ENCODE measurements around the gene PRX.

The PRX gene

GRCh38 chr19:40417643-40417981, 4.4 kb upstream of the PRX start:
- Histone ChIP-seq H2BK5ac (ENCODE audit: low read length) (peak overlapping the region; percentile 84), H2BK120ac (ENCODE audit: low read depth, low read length) (peak overlapping the region; percentile 93), H3K23ac (ENCODE audit: low read depth, low read length, poor library complexity) (peak overlapping the region; percentile 37), H3K9ac (ENCODE audit: low read depth, low read length, poor library complexity) (no peak overlapping the region), H3K27ac (replicated peaks; ENCODE audit: low read length) (peak overlapping the region; percentile 43), H3K27me3 (ENCODE audit: control insufficient read depth in 3 of 3, insufficient read depth in 3 of 3, low read depth in 1 of 3, low read length in 3 of 3) (no peaks in the 10 kb centered on the region), H3K4me3 (ENCODE audit: low read length in 2 of 2) (no peak overlapping the region), H3K4me2 (ENCODE audit: insufficient read depth, low read length, poor library complexity, severe bottlenecking) (no peak overlapping the region), H4K91ac (ENCODE audit: low read depth, low read length, poor library complexity) (peak overlapping the region; percentile 12), H4K8ac (ENCODE audit: low read depth, low read length) (peak overlapping the region; percentile 48), H2AK5ac (ENCODE audit: low read depth, low read length) (peak overlapping the region; percentile 94), H2BK12ac (ENCODE audit: low read length) (no peak overlapping the region), H2BK15ac (ENCODE audit: low read length) (peak overlapping the region; percentile 90), H3K18ac (ENCODE audit: low read length) (peak overlapping the region; percentile 93), H2AFZ (ENCODE audit: low read length) (peak overlapping the region; percentile 74), H3K36me3 (replicated peaks in 1 of 2; ENCODE audit: control insufficient read depth in 2 of 2, insufficient read depth in 2 of 2, low read length in 2 of 2) (peaks cover 0 to 5% of the 10 kb centered on the region in 2 donors), H3K4ac (ENCODE audit: low read length) (peak overlapping the region; percentile 44), H3K4me1 (ENCODE audit: control insufficient read depth in 2 of 2, insufficient read depth in 1 of 2, low read depth in 1 of 2, low read length in 2 of 2) (peaks cover 7 to 13% of the 10 kb centered on the region in 2 donors), H3K14ac (ENCODE audit: low read length) (peak overlapping the region; percentile 79), H3K9me3 (replicated peaks in 1 of 2; ENCODE audit: control insufficient read depth in 2 of 2, insufficient read depth in 1 of 2, low read depth in 1 of 2, low read length in 2 of 2) (no peaks in the 10 kb centered on the region), H3K79me1 (ENCODE audit: low read depth, low read length) (no peaks in the 10 kb centered on the region)
- no CpG with 5 or more reads among the region's 4 CpGs for WGBS, 2 donors (ENCODE audit: extremely low coverage in 2 of 2, insufficient read length in 2 of 2, insufficient replicate concordance in 1 of 2)
- no peak for DNase-seq (ENCODE audit: low spot score)

GRCh38 chr19:40416918-40417642, 3.9 kb upstream of the PRX start:
- H3K9me3 ChIP-seq (replicated peaks in 1 of 2; ENCODE audit: control insufficient read depth in 2 of 2, insufficient read depth in 1 of 2, low read depth in 1 of 2, low read length in 2 of 2): no peaks in the 10 kb centered on the region
- peak overlapping the region; percentile 84 for H2BK5ac ChIP-seq (ENCODE audit: low read length)
- peak overlapping the region; percentile 90 for H2BK15ac ChIP-seq (ENCODE audit: low read length)
- peak overlapping the region; percentile 12 for H4K91ac ChIP-seq (ENCODE audit: low read depth, low read length, poor library complexity)
- peak overlapping the region; percentile 43 for H3K27ac ChIP-seq (replicated peaks; ENCODE audit: low read length)
- H3K27me3 ChIP-seq (ENCODE audit: control insufficient read depth in 3 of 3, insufficient read depth in 3 of 3, low read depth in 1 of 3, low read length in 3 of 3): no peaks in the 10 kb centered on the region
- H2BK12ac ChIP-seq (ENCODE audit: low read length): peak overlapping the region; percentile 75
- no peak overlapping the region for H3K4me2 ChIP-seq (ENCODE audit: insufficient read depth, low read length, poor library complexity, severe bottlenecking)
- H4K8ac ChIP-seq (ENCODE audit: low read depth, low read length): no peak overlapping the region
- peak overlapping the region; percentile 30 for H3K9ac ChIP-seq (ENCODE audit: low read depth, low read length, poor library complexity)
- peak overlapping the region; percentile 79 for H3K14ac ChIP-seq (ENCODE audit: low read length)
- peak overlapping the region; percentile 44 for H3K4ac ChIP-seq (ENCODE audit: low read length)
- H2BK120ac ChIP-seq (ENCODE audit: low read depth, low read length): peak overlapping the region; percentile 93
- no CpG with 5 or more reads among the region's 16 CpGs for WGBS, 2 donors (ENCODE audit: extremely low coverage in 2 of 2, insufficient read length in 2 of 2, insufficient replicate concordance in 1 of 2)
- DNase-seq (ENCODE audit: low spot score): no peak
- peaks cover 0 to under 1% of the 10 kb centered on the region in 2 donors for H3K36me3 ChIP-seq (replicated peaks in 1 of 2; ENCODE audit: control insufficient read depth in 2 of 2, insufficient read depth in 2 of 2, low read length in 2 of 2)
- no peaks in the 10 kb centered on the region for H3K79me1 ChIP-seq (ENCODE audit: low read depth, low read length)
- H3K23ac ChIP-seq (ENCODE audit: low read depth, low read length, poor library complexity): peak overlapping the region; percentile 37
- H3K4me3 ChIP-seq (ENCODE audit: low read length in 2 of 2): no peak overlapping the region
- peaks cover 7 to 13% of the 10 kb centered on the region in 2 donors for H3K4me1 ChIP-seq (ENCODE audit: control insufficient read depth in 2 of 2, insufficient read depth in 1 of 2, low read depth in 1 of 2, low read length in 2 of 2)
- H2AK5ac ChIP-seq (ENCODE audit: low read depth, low read length): peak overlapping the region; percentile 94
- H3K18ac ChIP-seq (ENCODE audit: low read length): peak overlapping the region; percentile 93
- peak overlapping the region; percentile 74 for H2AFZ ChIP-seq (ENCODE audit: low read length)

GRCh38 chr19:40415768-40416167, 2.6 kb upstream of the PRX start:
- H2BK120ac ChIP-seq (ENCODE audit: low read depth, low read length): no peak overlapping the region
- no peak overlapping the region for H3K4me2 ChIP-seq (ENCODE audit: insufficient read depth, low read length, poor library complexity, severe bottlenecking)
- no peak overlapping the region for H3K4ac ChIP-seq (ENCODE audit: low read length)
- H2AK5ac ChIP-seq (ENCODE audit: low read depth, low read length): peak overlapping the region; percentile 35
- no peak overlapping the region for H4K91ac ChIP-seq (ENCODE audit: low read depth, low read length, poor library complexity)
- H3K9ac ChIP-seq (ENCODE audit: low read depth, low read length, poor library complexity): no peak overlapping the region
- no peak overlapping the region for H2AFZ ChIP-seq (ENCODE audit: low read length)
- H2BK15ac ChIP-seq (ENCODE audit: low read length): no peak overlapping the region
- H3K14ac ChIP-seq (ENCODE audit: low read length): no peak overlapping the region
- no CpG with 5 or more reads among the region's 2 CpGs for WGBS, 2 donors (ENCODE audit: extremely low coverage in 2 of 2, insufficient read length in 2 of 2, insufficient replicate concordance in 1 of 2)
- no peaks in the 10 kb centered on the region for H3K79me1 ChIP-seq (ENCODE audit: low read depth, low read length)
- H3K23ac ChIP-seq (ENCODE audit: low read depth, low read length, poor library complexity): no peak overlapping the region
- no peaks in the 10 kb centered on the region for H3K9me3 ChIP-seq (replicated peaks in 1 of 2; ENCODE audit: control insufficient read depth in 2 of 2, insufficient read depth in 1 of 2, low read depth in 1 of 2, low read length in 2 of 2)
- H2BK5ac ChIP-seq (ENCODE audit: low read length): no peak overlapping the region
- H3K27ac ChIP-seq (replicated peaks; ENCODE audit: low read length): no peak overlapping the region
- no peaks in the 10 kb centered on the region for H3K36me3 ChIP-seq (replicated peaks in 1 of 2; ENCODE audit: control insufficient read depth in 2 of 2, insufficient read depth in 2 of 2, low read length in 2 of 2)
- H3K4me3 ChIP-seq (ENCODE audit: low read length in 2 of 2): no peak overlapping the region
- H3K27me3 ChIP-seq (ENCODE audit: control insufficient read depth in 3 of 3, insufficient read depth in 3 of 3, low read depth in 1 of 3, low read length in 3 of 3): no peaks in the 10 kb centered on the region
- peaks cover 4 to 16% of the 10 kb centered on the region in 2 donors for H3K4me1 ChIP-seq (ENCODE audit: control insufficient read depth in 2 of 2, insufficient read depth in 1 of 2, low read depth in 1 of 2, low read length in 2 of 2)
- H2BK12ac ChIP-seq (ENCODE audit: low read length): peak overlapping the region; percentile 44
- no peak for DNase-seq (ENCODE audit: low spot score)
- H4K8ac ChIP-seq (ENCODE audit: low read depth, low read length): no peak overlapping the region
- H3K18ac ChIP-seq (ENCODE audit: low read length): no peak overlapping the region

- peak overlapping the region; percentile 96 for H2AK5ac ChIP-seq (ENCODE audit: low read depth, low read length)
- no peak overlapping the region for H3K4me2 ChIP-seq (ENCODE audit: insufficient read depth, low read length, poor library complexity, severe bottlenecking)
- peak overlapping the region; percentile 93 for H2BK15ac ChIP-seq (ENCODE audit: low read length)
- H3K4me3 ChIP-seq (ENCODE audit: low read length in 2 of 2): no peak overlapping the region
- H3K4ac ChIP-seq (ENCODE audit: low read length): no peak overlapping the region
- no peak overlapping the region for H2BK12ac ChIP-seq (ENCODE audit: low read length)
- H2AFZ ChIP-seq (ENCODE audit: low read length): no peak overlapping the region
- H3K9me3 ChIP-seq (replicated peaks in 1 of 2; ENCODE audit: control insufficient read depth in 2 of 2, insufficient read depth in 1 of 2, low read depth in 1 of 2, low read length in 2 of 2): no peaks in the 10 kb centered on the region
- H3K18ac ChIP-seq (ENCODE audit: low read length): peak overlapping the region; percentile 67
- H2BK5ac ChIP-seq (ENCODE audit: low read length): peak overlapping the region; percentile 79
- no peak overlapping the region for H3K14ac ChIP-seq (ENCODE audit: low read length)
- no peak for DNase-seq (ENCODE audit: low spot score)
- no peaks in the 10 kb centered on the region for H3K36me3 ChIP-seq (replicated peaks in 1 of 2; ENCODE audit: control insufficient read depth in 2 of 2, insufficient read depth in 2 of 2, low read length in 2 of 2)
- H3K4me1 ChIP-seq (ENCODE audit: control insufficient read depth in 2 of 2, insufficient read depth in 1 of 2, low read depth in 1 of 2, low read length in 2 of 2): peaks cover 9 to 23% of the 10 kb centered on the region in 2 donors
- no peak overlapping the region for H3K27ac ChIP-seq (replicated peaks; ENCODE audit: low read length)
- no peak overlapping the region for H3K9ac ChIP-seq (ENCODE audit: low read depth, low read length, poor library complexity)
- H4K91ac ChIP-seq (ENCODE audit: low read depth, low read length, poor library complexity): peak overlapping the region; percentile 54
- H3K27me3 ChIP-seq (ENCODE audit: control insufficient read depth in 3 of 3, insufficient read depth in 3 of 3, low read depth in 1 of 3, low read length in 3 of 3): no peaks in the 10 kb centered on the region
- H3K79me1 ChIP-seq (ENCODE audit: low read depth, low read length): no peaks in the 10 kb centered on the region
- H3K23ac ChIP-seq (ENCODE audit: low read depth, low read length, poor library complexity): no peak overlapping the region
- no peak overlapping the region for H4K8ac ChIP-seq (ENCODE audit: low read depth, low read length)
- H2BK120ac ChIP-seq (ENCODE audit: low read depth, low read length): no peak overlapping the region
- WGBS, 2 donors (ENCODE audit: extremely low coverage in 2 of 2, insufficient read length in 2 of 2, insufficient replicate concordance in 1 of 2): no CpG with 5 or more reads among the region's 21 CpGs
Measured at GRCh38 chr19:40414542-40415535, 1.7 kb upstream of the PRX start.

All from neuronal stem cell (in vitro differentiated cells).